Activated CD8-positive, alpha-beta memory T cell treated with anti-CD3 and anti-CD28 coated beads, Interleukin-2, amount 50 U/mL, for 4 hours (primary cell): ENCODE measurements around the gene PEBP1.
A peak's percentile ranks its signal among the peaks of the same experiment; 100 is the strongest.
"Not testable (repeated sequence)": the region's sequence is repeated elsewhere in the genome, so short reads cannot be mapped to it uniquely, and the experiment has no call there.

Experiments
- DNase-seq: peaks from one replicate; pipeline ENCODE4 v3.0.0-alpha.2; 2020

The PEBP1 gene

GRCh38 chr12:118135788-118136558, at the start of gene PEBP1:
TSS of gene PEBP1 (plus strand) at chr12:118136124. CDS start at chr12:118136210, 86 bp downstream.
- peak; percentile 94 for DNase-seq

- DNase-seq, result no peak
Observed at GRCh38 chr12:118089782-118090181, 46.1 kb upstream of the PEBP1 start.

- DNase-seq, result no peak
Observed at GRCh38 chr12:118094039-118094438, 41.9 kb upstream of the PEBP1 start.

- no peak for DNase-seq
Observed at GRCh38 chr12:118098401-118098800, 37.5 kb upstream of the PEBP1 start.

GRCh38 chr12:118098911-118099671, 36.8 kb upstream of the PEBP1 start:
- DNase-seq, result no peak

- DNase-seq, result no peak
Observed at GRCh38 chr12:118101051-118101450, 34.9 kb upstream of the PEBP1 start.

- DNase-seq, result no peak
Observed at GRCh38 chr12:118102070-118102469, 33.9 kb upstream of the PEBP1 start.

GRCh38 chr12:118102609-118103008, 33.3 kb upstream of the PEBP1 start:
- no peak for DNase-seq

GRCh38 chr12:118103201-118103600, 32.7 kb upstream of the PEBP1 start:
- DNase-seq, result no peak

- peak; percentile 16 for DNase-seq
Observed at GRCh38 chr12:118103601-118104382, 32.1 kb upstream of the PEBP1 start, which contains the start of gene VSIG10. TSS of gene VSIG10 (minus strand) at chr12:118104011. CDS start at chr12:118103671, 340 bp downstream.

GRCh38 chr12:118107011-118107410, 28.9 kb upstream of the PEBP1 start:
- DNase-seq, result no peak

GRCh38 chr12:118107694-118108093, 28.2 kb upstream of the PEBP1 start:
- no peak for DNase-seq

GRCh38 chr12:118109088-118109487, 26.8 kb upstream of the PEBP1 start:
- DNase-seq, result no peak

- no peak for DNase-seq
Observed at GRCh38 chr12:118119449-118119879, 16.5 kb upstream of the PEBP1 start.

- DNase-seq, result peak; percentile 61
Observed at GRCh38 chr12:118120579-118121363, 15.2 kb upstream of the PEBP1 start.

GRCh38 chr12:118122264-118122663, 13.7 kb upstream of the PEBP1 start:
- no peak for DNase-seq

- DNase-seq, result no peak
Observed at GRCh38 chr12:118124333-118124874, 11.5 kb upstream of the PEBP1 start.

GRCh38 chr12:118125743-118126118, 10.2 kb upstream of the PEBP1 start:
- no peak for DNase-seq

- DNase-seq, result no peak
Observed at GRCh38 chr12:118126119-118126757, 9.7 kb upstream of the PEBP1 start.

GRCh38 chr12:118127867-118128266, 8.1 kb upstream of the PEBP1 start:
- DNase-seq, result no peak

- not testable (repeated sequence) for DNase-seq
Observed at GRCh38 chr12:118129436-118129835, 6.5 kb upstream of the PEBP1 start.
